Panc1 (cell line): ENCODE results near the gene NCLN.

ENCODE experiments used
- TF ChIP-seq, protein P1 (sequence below): fragments of 450-650 bp; IDR thresholded peaks from 2 replicates; pipeline ENCODE4 v1.5.1; 2017; ENCODE audit warnings: mild to moderate bottlenecking
- TF ChIP-seq, protein P2 (sequence below), 2 experiments: IDR thresholded peaks; 2 replicates each; pipeline ENCODE4 v1.6.1; 2011 to 2012; ENCODE audit warnings: low read depth in 2 of 2, control low read depth in 1 of 2, low read length in 1 of 2, mild to moderate bottlenecking in 1 of 2, moderate library complexity in 1 of 2; ENCODE audit not compliant: insufficient read depth in 1 of 2

- TF ChIP-seq, protein P1, sequence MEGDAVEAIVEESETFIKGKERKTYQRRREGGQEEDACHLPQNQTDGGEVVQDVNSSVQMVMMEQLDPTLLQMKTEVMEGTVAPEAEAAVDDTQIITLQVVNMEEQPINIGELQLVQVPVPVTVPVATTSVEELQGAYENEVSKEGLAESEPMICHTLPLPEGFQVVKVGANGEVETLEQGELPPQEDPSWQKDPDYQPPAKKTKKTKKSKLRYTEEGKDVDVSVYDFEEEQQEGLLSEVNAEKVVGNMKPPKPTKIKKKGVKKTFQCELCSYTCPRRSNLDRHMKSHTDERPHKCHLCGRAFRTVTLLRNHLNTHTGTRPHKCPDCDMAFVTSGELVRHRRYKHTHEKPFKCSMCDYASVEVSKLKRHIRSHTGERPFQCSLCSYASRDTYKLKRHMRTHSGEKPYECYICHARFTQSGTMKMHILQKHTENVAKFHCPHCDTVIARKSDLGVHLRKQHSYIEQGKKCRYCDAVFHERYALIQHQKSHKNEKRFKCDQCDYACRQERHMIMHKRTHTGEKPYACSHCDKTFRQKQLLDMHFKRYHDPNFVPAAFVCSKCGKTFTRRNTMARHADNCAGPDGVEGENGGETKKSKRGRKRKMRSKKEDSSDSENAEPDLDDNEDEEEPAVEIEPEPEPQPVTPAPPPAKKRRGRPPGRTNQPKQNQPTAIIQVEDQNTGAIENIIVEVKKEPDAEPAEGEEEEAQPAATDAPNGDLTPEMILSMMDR, result no peak
- TF ChIP-seq, protein P2, sequence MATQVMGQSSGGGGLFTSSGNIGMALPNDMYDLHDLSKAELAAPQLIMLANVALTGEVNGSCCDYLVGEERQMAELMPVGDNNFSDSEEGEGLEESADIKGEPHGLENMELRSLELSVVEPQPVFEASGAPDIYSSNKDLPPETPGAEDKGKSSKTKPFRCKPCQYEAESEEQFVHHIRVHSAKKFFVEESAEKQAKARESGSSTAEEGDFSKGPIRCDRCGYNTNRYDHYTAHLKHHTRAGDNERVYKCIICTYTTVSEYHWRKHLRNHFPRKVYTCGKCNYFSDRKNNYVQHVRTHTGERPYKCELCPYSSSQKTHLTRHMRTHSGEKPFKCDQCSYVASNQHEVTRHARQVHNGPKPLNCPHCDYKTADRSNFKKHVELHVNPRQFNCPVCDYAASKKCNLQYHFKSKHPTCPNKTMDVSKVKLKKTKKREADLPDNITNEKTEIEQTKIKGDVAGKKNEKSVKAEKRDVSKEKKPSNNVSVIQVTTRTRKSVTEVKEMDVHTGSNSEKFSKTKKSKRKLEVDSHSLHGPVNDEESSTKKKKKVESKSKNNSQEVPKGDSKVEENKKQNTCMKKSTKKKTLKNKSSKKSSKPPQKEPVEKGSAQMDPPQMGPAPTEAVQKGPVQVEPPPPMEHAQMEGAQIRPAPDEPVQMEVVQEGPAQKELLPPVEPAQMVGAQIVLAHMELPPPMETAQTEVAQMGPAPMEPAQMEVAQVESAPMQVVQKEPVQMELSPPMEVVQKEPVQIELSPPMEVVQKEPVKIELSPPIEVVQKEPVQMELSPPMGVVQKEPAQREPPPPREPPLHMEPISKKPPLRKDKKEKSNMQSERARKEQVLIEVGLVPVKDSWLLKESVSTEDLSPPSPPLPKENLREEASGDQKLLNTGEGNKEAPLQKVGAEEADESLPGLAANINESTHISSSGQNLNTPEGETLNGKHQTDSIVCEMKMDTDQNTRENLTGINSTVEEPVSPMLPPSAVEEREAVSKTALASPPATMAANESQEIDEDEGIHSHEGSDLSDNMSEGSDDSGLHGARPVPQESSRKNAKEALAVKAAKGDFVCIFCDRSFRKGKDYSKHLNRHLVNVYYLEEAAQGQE (IDR thresholded peaks at IDR 0.05; ENCODE audit: insufficient read depth in 1 of 2, low read depth in 2 of 2, low read length in 1 of 2), result no peak
These were observed 18.3 kb downstream of the NCLN start for GRCh38 chr19:3203805-3204645.
